Neural cell (in vitro differentiated cells): ENCODE results near the gene HIVEP3.

ENCODE experiments used
- CTCF ChIP-seq: fragments of 450-650 bp; IDR thresholded peaks from 2 replicates; pipeline ENCODE4 v1.5.1; 2014; ENCODE audit warnings: antibody characterized with exemption, mild to moderate bottlenecking, moderate library complexity; ENCODE audit not compliant: poor library complexity, severe bottlenecking
- EP300 ChIP-seq: fragments of 450-650 bp; conservative IDR thresholded peaks from 2 replicates; pipeline ENCODE4 v1.6.1; 2014; ENCODE audit warnings: antibody characterized with exemption, mild to moderate bottlenecking, moderate library complexity; ENCODE audit not compliant: poor library complexity, severe bottlenecking
- EZH2 ChIP-seq: fragments of 200-600, 300-800 bp; shearing (Covaris generic), sonication (generic); IDR thresholded peaks from 2 replicates; pipeline ENCODE4 v1.6.1; 2014; ENCODE audit warnings: antibody characterized with exemption, low read length, borderline replicate concordance, mild to moderate bottlenecking; ENCODE audit not compliant: insufficient read depth, poor library complexity, severe bottlenecking
- MXI1 ChIP-seq: fragments of 450-650 bp; conservative IDR thresholded peaks from 2 replicates; pipeline ENCODE4 v1.6.1; 2014; ENCODE audit warnings: antibody characterized with exemption, mild to moderate bottlenecking; ENCODE audit not compliant: poor library complexity, severe bottlenecking
- POLR2AphosphoS5 ChIP-seq: IDR thresholded peaks from 2 replicates; pipeline ENCODE4 v1.6.1; 2012
- RAD21 ChIP-seq: fragments of 450-650 bp; conservative IDR thresholded peaks from 2 replicates; pipeline ENCODE4 v1.6.1; 2014; ENCODE audit warnings: antibody characterized with exemption, mild to moderate bottlenecking, moderate library complexity
- SMC3 ChIP-seq: fragments of 450-650 bp; conservative IDR thresholded peaks from 2 replicates; pipeline ENCODE4 v1.6.1; 2014; ENCODE audit warnings: antibody characterized with exemption, mild to moderate bottlenecking, moderate library complexity; ENCODE audit not compliant: poor library complexity
- TAF1 ChIP-seq: IDR thresholded peaks from 2 replicates; pipeline ENCODE4 v1.6.1; 2012; ENCODE audit warnings: low read depth

GRCh38 chr1:41493117-41493536 is 425.6 kb downstream of the HIVEP3 start:
- TF ChIP-seq CTCF = no peak
- TF ChIP-seq POLR2AphosphoS5 = no peak
- no peak for TF ChIP-seq EZH2
- no peak for TF ChIP-seq MXI1
- TF ChIP-seq SMC3 = no peak
- no peak for TF ChIP-seq TAF1
- no peak for TF ChIP-seq EP300
- no peak for TF ChIP-seq RAD21
